ENCODE data around the gene FCMR.

The FCMR gene

GRCh38 chr1:206922524-206922923, 783 bp upstream of the FCMR start:
- DNase-seq = no peak

- no peak for DNase-seq
Observed at GRCh38 chr1:206918076-206918475, 3.7 kb downstream of the FCMR start.

GRCh38 chr1:206916000-206916709, 5.6 kb downstream of the FCMR start:
- no peak for DNase-seq

- no peak for DNase-seq
Observed at GRCh38 chr1:206915030-206915735, 6.6 kb downstream of the FCMR start.

GRCh38 chr1:206913766-206914537, 7.8 kb downstream of the FCMR start:
- no peak for DNase-seq

- peak; percentile 73 for DNase-seq
Observed at GRCh38 chr1:206912445-206913095, 9.2 kb downstream of the FCMR start.

GRCh38 chr1:206911064-206911663, 10.6 kb downstream of the FCMR start:
- DNase-seq = peak; percentile 65

- no peak for DNase-seq
Observed at GRCh38 chr1:206909883-206910318, 11.8 kb downstream of the FCMR start.

GRCh38 chr1:206909161-206909882, 12.4 kb downstream of the FCMR start:
- DNase-seq = peak; percentile 63

- no peak for DNase-seq
Observed at GRCh38 chr1:206908038-206908437, 13.7 kb downstream of the FCMR start.

- DNase-seq = no peak
Observed at GRCh38 chr1:206907304-206907991, 14.3 kb downstream of the FCMR start.

GRCh38 chr1:206905295-206906164, 16.2 kb downstream of the FCMR start:
- DNase-seq = no peak

- DNase-seq = no peak
Observed at GRCh38 chr1:206904423-206905142, 17.2 kb downstream of the FCMR start.

GRCh38 chr1:206903687-206904086, 18.1 kb downstream of the FCMR start:
- no peak for DNase-seq

GRCh38 chr1:206902702-206903101, 19.0 kb downstream of the FCMR start:
- no peak for DNase-seq

- DNase-seq = no peak
Observed at GRCh38 chr1:206901944-206902343, 19.8 kb downstream of the FCMR start.

GRCh38 chr1:206900149-206900548, 21.6 kb downstream of the FCMR start:
- DNase-seq = no peak

- DNase-seq = no peak
Observed at GRCh38 chr1:206899717-206900116, 22.0 kb downstream of the FCMR start.

GRCh38 chr1:206898915-206899431, 22.8 kb downstream of the FCMR start:
- DNase-seq = no peak
